HG03066 (cell line): ENCODE results near the gene DOCK4.

ENCODE experiments used
- ATAC-seq: cut with Tn5 transposase; IDR thresholded peaks from one replicate; pipeline ENCODE4 v1.9.1; 2021; ENCODE audit warnings: low read depth; ENCODE audit not compliant: unreplicated experiment

Gene DOCK4

GRCh38 chr7:111877931-111878330 is 328.3 kb downstream of the DOCK4 start:
- no peak for ATAC-seq

- ATAC-seq: no peak
Observed at GRCh38 chr7:111873963-111874690, 332.1 kb downstream of the DOCK4 start.

GRCh38 chr7:111873326-111873646 is 332.9 kb downstream of the DOCK4 start:
- no peak for ATAC-seq

- ATAC-seq: no peak
Observed at GRCh38 chr7:111872450-111873325, 333.5 kb downstream of the DOCK4 start.

GRCh38 chr7:111871283-111871682 is 334.9 kb downstream of the DOCK4 start:
- ATAC-seq: no peak

GRCh38 chr7:111869280-111869679 is 336.9 kb downstream of the DOCK4 start:
- ATAC-seq: no peak

- no peak for ATAC-seq
Observed at GRCh38 chr7:111867348-111867931, 338.8 kb downstream of the DOCK4 start.

- no peak for ATAC-seq
Observed at GRCh38 chr7:111866787-111867186, 339.4 kb downstream of the DOCK4 start.

GRCh38 chr7:111865430-111865829 is 340.8 kb downstream of the DOCK4 start:
- no peak for ATAC-seq

- ATAC-seq: no peak
Observed at GRCh38 chr7:111864291-111864976, 341.8 kb downstream of the DOCK4 start.

GRCh38 chr7:111863269-111863668 is 342.9 kb downstream of the DOCK4 start:
- no peak for ATAC-seq

- ATAC-seq: no peak
Observed at GRCh38 chr7:111860248-111860647, 346.0 kb downstream of the DOCK4 start.

GRCh38 chr7:111858331-111858730 is 347.9 kb downstream of the DOCK4 start:
- no peak for ATAC-seq

- no peak for ATAC-seq
Observed at GRCh38 chr7:111855842-111856227, 350.4 kb downstream of the DOCK4 start.

- no peak for ATAC-seq
Observed at GRCh38 chr7:111855161-111855841, 350.9 kb downstream of the DOCK4 start.

GRCh38 chr7:111853201-111853990 is 352.8 kb downstream of the DOCK4 start:
- ATAC-seq: no peak

GRCh38 chr7:111852081-111852480 is 354.1 kb downstream of the DOCK4 start:
- no peak for ATAC-seq

GRCh38 chr7:111846898-111847297 is 359.3 kb downstream of the DOCK4 start:
- no peak for ATAC-seq

- ATAC-seq: no peak
Observed at GRCh38 chr7:111845853-111846252, 360.3 kb downstream of the DOCK4 start.
